DOHH2 (cell line): ENCODE measurements around the gene ZBTB38.

Experiments used
- H3F3A ChIP-seq: fragments of 200-600 bp; sonication (generic), shearing (Covaris generic); 2 replicates; pipeline ENCODE4 v1.6.0; 2016; ENCODE audit warnings: antibody characterized with exemption, mild to moderate bottlenecking; ENCODE audit not compliant: control insufficient read depth, insufficient read depth
- H3K27ac ChIP-seq: fragments of 200-600 bp; sonication (generic); 2 replicates; pipeline ENCODE4 v1.5.1; 2014; ENCODE audit warnings: low read depth, mild to moderate bottlenecking, low read length, moderate library complexity
- H3K27me3 ChIP-seq: fragments of 200-600 bp; sonication (generic); 2 replicates; pipeline ENCODE4 v1.6.1; 2014; ENCODE audit warnings: mild to moderate bottlenecking, low read length, mixed read lengths; ENCODE audit not compliant: control insufficient read depth
- H3K36me3 ChIP-seq: fragments of 200-600 bp; sonication (generic); 2 replicates; pipeline ENCODE4 v1.6.1; 2014; ENCODE audit warnings: mild to moderate bottlenecking, low read length, moderate library complexity, mixed read lengths; ENCODE audit not compliant: control insufficient read depth
- H3K4me1 ChIP-seq: fragments of 200-600 bp; sonication (generic); 2 replicates; pipeline ENCODE4 v1.6.1; 2014; ENCODE audit warnings: mild to moderate bottlenecking, low read length, mixed read lengths; ENCODE audit not compliant: control insufficient read depth
- H3K4me2 ChIP-seq: fragments of 200-600 bp; sonication (generic); 2 replicates; pipeline ENCODE4 v1.6.0; 2014; ENCODE audit warnings: mild to moderate bottlenecking, low read length, moderate library complexity
- H3K4me3 ChIP-seq: fragments of 200-600 bp; sonication (generic); 2 replicates; pipeline ENCODE4 v1.5.1; 2014; ENCODE audit warnings: mild to moderate bottlenecking, low read length, mixed read lengths
- H3K79me2 ChIP-seq: fragments of 200-600 bp; sonication (generic); 2 replicates; pipeline ENCODE4 v1.6.1; 2014; ENCODE audit warnings: mild to moderate bottlenecking, low read length, mixed read lengths; ENCODE audit not compliant: control insufficient read depth
- H3K9me2 ChIP-seq: fragments of 200-600 bp; sonication (generic); replicated peaks from 2 replicates; pipeline ENCODE4 v1.6.1; 2014; ENCODE audit warnings: mild to moderate bottlenecking, low read length, mixed read lengths; ENCODE audit not compliant: control insufficient read depth
- H3K9me3 ChIP-seq: fragments of 200-600 bp; sonication (generic); 2 replicates; pipeline ENCODE4 v1.6.1; 2014; ENCODE audit warnings: antibody characterized with exemption, low read length, mixed read lengths; ENCODE audit not compliant: control insufficient read depth, insufficient read depth
- H4K20me1 ChIP-seq: fragments of 200-600 bp; sonication (generic); 2 replicates; pipeline ENCODE4 v1.6.0; 2014; ENCODE audit warnings: low read depth, mild to moderate bottlenecking, antibody characterized with exemption, low read length, moderate library complexity; ENCODE audit not compliant: control insufficient read depth, insufficient read depth
- CTCF ChIP-seq: fragments of 200-600 bp; sonication (generic); IDR thresholded peaks from one replicate; pipeline ENCODE4 v1.5.1; 2014; ENCODE audit warnings: antibody characterized with exemption, mild to moderate bottlenecking, low read depth, low read length; ENCODE audit not compliant: poor library complexity, severe bottlenecking
- EZH2phosphoT487 ChIP-seq: fragments of 200-600 bp; sonication (generic); IDR thresholded peaks from 2 replicates; pipeline ENCODE4 v1.6.1; 2017; ENCODE audit warnings: borderline replicate concordance, mild to moderate bottlenecking, antibody characterized with exemption, low read length, moderate library complexity, mixed read lengths

The ZBTB38 gene

DNA sequence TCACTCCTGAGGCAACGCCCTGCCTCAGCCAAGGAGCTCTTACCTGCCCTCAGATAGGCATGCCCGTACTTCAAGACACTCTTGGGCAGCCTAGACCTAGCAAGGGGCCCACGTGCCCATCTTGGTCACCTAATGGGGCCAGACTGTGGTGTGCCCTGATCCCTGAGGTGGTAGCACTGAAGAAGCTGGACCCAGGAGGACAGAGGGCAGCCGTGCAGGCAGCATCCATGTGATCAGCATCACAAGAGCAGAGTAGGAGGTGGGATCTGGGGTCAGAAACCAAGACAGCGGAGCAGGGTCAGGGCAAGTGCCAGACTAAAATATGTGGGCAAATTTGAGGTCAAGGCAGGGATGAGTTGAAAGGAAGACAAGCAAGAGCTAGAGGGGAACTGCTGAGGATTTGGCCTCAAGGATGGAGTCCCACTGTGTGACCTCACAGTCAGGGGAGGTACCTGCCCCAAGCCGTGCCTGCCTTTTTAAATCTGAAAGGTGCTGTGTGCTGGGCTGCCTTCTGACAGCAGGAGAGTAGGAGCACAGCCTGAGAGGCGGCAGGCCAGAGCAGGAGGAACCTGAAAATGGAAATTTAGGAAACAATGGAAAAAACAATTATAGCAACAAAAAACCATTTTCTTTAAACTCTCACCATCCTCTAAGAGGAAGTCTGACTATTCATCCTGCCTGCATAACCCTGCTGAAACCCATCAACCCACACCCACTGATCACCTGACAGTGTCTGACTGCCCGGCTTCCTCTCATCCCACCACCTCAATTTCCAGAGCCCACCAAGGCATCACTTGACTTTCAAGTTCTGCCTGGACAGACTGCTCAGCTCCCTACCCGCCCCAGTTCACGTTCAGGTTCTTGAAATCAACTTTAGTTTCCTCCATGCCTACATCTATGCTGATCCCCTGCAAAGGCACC lies 7.3 kb downstream of the ZBTB38 start:
- H3K36me3 ChIP-seq = no peaks in the 10 kb centered on the region
- TF ChIP-seq CTCF (no peak), EZH2phosphoT487 (no peak)
- H3K27me3 ChIP-seq = no peaks in the 10 kb centered on the region
- H4K20me1 ChIP-seq = no peaks in the 10 kb centered on the region
- 0 out of 2 replicates have a peak, but pooled peaks cover 3% of the 10 kb centered on the region for H3F3A ChIP-seq
- no peaks in the 10 kb centered on the region for H3K79me2 ChIP-seq
- no peaks in the 10 kb centered on the region for H3K9me3 ChIP-seq
- H3K27ac ChIP-seq = no peak overlapping the region
- H3K4me1 ChIP-seq = peaks cover 27% of the 10 kb centered on the region
- no peaks in the 10 kb centered on the region for H3K9me2 ChIP-seq
- H3K4me2 ChIP-seq = no peak overlapping the region
- no peak overlapping the region for H3K4me3 ChIP-seq

DNA sequence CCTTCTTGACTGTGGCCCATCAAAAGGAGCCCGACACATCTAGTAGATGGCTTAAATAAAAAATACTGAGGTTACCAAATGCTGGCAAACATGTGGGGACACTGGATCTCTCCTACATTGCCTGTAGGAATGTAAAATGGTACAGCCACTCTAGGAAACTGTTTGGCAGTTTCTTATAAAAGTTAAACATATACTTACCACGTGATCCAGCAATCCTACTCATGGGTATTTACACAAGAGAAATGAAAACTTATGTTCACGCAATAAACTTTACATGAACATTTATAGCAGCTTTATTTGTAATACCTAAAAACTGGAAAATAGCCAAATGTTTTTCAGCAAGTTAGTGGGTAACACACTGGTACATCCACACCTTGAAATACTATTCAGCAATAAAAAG lies 9.1 kb downstream of the ZBTB38 start:
- Histone ChIP-seq H3K4me2 (no peak overlapping the region), H3K9me3 (no peaks in the 10 kb centered on the region), H3K36me3 (no peaks in the 10 kb centered on the region), H3K79me2 (no peaks in the 10 kb centered on the region), H3K27ac (no peak overlapping the region), H3K9me2 (no peaks in the 10 kb centered on the region), H4K20me1 (no peaks in the 10 kb centered on the region), H3K4me3 (no peak overlapping the region), H3F3A (0 out of 2 replicates have a peak, but pooled peaks cover 3% of the 10 kb centered on the region), H3K4me1 (peaks cover 36% of the 10 kb centered on the region), H3K27me3 (no peaks in the 10 kb centered on the region)
- TF ChIP-seq CTCF = no peak

GRCh38 chr3:141378556-141378955 lies 10.3 kb downstream of the ZBTB38 start:
- TF ChIP-seq CTCF = no peak
- TF ChIP-seq EZH2phosphoT487 = no peak

More at GRCh38 chr3:141378556-141378955, 10.3 kb downstream of the ZBTB38 start:
- Histone ChIP-seq H3K36me3 (no peaks in the 10 kb centered on the region), H3K4me3 (no peak overlapping the region), H3K4me1 (peaks cover 45% of the 10 kb centered on the region), H4K20me1 (no peaks in the 10 kb centered on the region), H3K27ac (0 out of 2 replicates have a peak overlapping the region, but pooled peaks have one; percentile 42), H3K9me3 (no peaks in the 10 kb centered on the region), H3F3A (0 out of 2 replicates have a peak, but pooled peaks cover 1% of the 10 kb centered on the region), H3K4me2 (no peak overlapping the region), H3K9me2 (no peaks in the 10 kb centered on the region), H3K27me3 (no peaks in the 10 kb centered on the region), H3K79me2 (no peaks in the 10 kb centered on the region)
